LNCAP (cell line): Measurements from ENCODE around the gene VTCN1.

Experiments
- TF ChIP-seq, protein P1 (sequence below): fragments of 450-650 bp; IDR thresholded peaks from 2 replicates; pipeline ENCODE4 v1.5.1; 2017; ENCODE audit warnings: mild to moderate bottlenecking

The VTCN1 gene

DNA sequence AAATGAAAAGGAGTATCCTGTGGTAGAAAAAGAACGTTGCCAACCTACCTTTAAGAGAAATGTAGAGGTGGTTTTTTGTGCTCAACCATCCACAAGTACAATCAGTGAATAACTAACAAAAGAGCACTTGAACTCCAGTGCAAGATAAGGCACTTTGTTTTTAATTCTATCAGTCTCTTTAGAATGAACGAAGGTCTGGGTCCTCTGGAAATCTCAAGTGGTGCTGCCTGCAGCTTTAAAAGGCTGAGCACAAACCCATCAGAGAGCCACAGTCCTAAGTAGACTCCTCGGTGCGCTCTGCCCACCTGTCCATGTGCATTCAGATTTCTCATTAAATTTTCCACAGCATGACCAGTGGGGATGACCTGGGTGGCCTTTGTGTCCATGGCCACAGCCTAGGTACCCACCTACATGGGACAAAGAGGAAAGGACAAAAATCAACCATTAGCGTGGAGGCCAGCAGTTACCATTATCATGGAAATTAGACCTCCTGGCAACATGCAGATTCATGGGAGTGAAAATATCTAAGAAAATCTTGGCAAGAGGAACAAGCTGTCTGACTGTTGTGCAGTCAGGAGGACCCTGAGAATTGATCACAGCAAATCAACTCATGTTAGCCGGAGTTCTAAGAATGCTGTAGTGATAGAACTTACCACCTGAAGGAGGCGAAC is 98.5 kb downstream of the VTCN1 start:
- TF ChIP-seq, protein P1, sequence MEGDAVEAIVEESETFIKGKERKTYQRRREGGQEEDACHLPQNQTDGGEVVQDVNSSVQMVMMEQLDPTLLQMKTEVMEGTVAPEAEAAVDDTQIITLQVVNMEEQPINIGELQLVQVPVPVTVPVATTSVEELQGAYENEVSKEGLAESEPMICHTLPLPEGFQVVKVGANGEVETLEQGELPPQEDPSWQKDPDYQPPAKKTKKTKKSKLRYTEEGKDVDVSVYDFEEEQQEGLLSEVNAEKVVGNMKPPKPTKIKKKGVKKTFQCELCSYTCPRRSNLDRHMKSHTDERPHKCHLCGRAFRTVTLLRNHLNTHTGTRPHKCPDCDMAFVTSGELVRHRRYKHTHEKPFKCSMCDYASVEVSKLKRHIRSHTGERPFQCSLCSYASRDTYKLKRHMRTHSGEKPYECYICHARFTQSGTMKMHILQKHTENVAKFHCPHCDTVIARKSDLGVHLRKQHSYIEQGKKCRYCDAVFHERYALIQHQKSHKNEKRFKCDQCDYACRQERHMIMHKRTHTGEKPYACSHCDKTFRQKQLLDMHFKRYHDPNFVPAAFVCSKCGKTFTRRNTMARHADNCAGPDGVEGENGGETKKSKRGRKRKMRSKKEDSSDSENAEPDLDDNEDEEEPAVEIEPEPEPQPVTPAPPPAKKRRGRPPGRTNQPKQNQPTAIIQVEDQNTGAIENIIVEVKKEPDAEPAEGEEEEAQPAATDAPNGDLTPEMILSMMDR, result no peak

DNA sequence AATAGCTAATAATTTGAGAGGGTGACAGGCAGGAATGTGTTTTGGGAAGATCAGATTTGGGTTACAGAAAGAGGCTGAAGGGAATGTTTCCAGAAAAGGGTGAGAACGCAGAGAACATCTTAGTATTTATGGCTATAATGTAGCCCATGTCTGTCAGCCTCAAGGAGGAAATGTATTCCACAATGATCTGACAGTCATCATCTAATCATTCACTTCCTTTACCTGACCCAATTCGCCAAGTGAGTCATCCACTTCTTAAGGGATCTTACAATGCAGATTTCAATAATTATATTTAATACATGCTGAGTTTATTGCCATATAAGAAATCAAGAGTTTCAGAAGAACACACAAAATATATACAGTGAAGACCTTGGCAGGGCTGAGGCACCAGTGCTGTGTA is 100.0 kb downstream of the VTCN1 start:
- TF ChIP-seq, protein P1, result no peak

DNA sequence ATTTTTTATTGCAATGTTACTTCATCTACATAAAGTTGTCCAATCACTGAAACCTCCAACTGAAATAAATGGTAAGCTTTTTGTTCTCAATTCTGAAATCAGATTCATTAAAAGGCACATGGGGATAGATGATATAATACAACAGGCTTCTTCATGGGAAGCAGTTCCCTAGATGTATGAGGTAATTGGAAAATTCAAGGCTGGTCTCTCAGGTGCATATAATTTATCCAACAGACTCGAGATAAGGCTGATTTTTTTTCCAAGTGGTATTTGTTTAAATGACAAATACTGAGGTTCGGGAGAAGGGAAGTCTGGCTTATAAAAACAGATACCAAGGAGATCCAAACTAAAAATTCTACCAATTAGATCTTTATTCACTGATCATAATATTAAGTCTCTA is 103.4 kb downstream of the VTCN1 start:
- TF ChIP-seq, protein P1, result no peak

DNA sequence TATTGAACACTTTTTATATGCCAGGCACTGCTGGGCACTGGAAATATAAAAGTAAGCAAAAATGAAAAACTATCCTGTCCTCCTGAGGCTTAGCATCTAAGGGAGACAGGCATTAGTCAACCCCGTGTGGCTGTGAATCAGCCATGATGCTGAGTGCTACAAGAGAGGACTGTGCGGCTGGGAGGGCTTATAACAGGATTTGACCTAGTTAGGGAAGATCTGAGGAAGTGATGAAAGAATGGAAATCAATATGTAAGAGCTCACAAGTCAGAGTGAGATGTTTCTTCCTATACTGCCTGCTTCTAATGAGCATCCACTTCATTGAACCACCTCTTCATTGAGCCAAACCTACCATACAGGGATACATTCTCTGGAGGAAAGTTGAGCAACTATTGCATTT is 104.2 kb downstream of the VTCN1 start:
- TF ChIP-seq, protein P1, result no peak

DNA sequence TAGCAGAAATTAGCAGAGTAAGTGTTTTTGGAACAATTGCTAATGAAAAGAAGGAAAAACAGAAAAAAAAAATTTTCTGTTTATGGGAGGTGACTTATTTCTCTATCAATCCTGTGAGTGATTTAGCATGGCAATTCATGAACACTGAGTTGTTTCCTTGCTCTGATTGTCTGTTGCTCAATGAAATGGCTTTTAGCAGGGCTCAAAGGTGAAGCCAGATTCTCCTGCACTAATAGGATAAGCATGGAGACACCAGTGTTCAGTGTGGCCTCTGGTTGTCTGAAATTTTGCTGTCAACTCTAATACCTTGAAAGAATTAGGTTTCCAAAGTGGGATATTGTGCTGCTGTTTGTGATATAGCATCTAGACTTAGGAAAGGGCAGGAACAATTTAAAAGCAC is 105.0 kb downstream of the VTCN1 start:
- TF ChIP-seq, protein P1, result no peak

DNA sequence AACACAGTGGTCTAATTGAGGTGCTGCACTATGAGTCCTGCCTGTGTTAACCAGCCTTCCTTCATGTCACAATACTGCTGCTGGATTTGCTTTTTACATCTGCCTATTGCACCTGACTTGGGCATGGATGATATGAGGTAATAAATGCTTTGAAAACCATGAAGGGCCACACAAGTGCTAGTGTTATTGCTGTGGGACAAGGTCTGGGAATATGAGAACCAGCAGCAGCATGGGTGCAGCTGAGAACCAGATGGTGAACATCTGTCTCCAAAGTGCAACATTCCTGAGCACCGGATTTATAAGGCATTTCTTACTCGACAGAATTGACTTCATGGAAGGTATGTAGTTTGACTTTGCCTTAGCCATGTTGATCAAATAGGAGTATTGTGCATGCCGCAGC is 105.7 kb downstream of the VTCN1 start:
- TF ChIP-seq, protein P1, result no peak

DNA sequence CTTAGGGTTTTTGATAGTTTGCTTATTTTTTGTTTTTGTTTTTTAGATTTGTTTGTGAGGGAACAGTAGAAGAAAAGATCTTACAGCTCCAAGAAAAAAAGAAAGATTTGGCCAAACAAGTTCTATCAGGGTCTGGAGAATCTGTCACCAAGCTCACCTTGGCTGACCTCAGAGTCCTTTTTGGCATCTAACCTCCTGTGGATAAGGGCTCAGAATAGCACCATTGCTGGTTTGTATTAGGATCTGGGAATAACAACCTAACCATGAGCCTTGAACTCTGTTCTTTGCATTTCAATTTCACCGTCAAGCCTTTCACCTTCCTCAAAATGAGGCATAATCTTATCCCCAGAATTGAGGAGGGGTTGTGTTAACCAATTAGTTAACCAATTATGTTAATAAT is 109.4 kb downstream of the VTCN1 start:
- TF ChIP-seq, protein P1, result no peak

DNA sequence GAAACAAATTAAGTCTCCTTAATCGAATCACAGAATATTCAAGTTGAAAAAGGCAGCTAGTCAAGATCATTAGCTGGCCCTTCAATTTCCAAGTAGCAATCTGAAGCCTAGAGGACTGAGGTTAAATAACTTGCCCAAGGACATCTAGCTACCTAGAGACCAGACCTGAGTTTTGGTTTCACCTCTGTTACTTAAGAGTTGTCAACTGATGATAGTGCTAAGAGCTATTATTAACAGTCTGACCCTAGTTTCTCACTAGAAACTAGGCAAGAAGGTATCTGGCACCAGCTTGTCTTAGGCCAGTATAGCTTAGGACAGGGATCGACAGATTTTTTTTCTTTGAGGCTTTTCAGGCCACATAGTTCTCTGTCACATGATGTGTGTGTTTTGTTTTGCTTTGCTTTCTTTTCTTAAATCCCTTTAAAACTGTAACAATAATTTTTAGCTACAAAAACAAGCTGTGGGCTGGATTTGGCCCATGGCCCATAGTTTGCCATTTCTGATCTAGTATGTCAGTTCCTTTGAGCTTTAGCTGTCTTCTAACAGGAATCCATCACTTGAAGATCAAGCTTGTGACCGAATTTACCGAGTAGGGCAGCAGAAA is 112.3 kb downstream of the VTCN1 start:
- TF ChIP-seq, protein P1, result no peak
